Skeletal muscle satellite cell (primary cell): Measurements from ENCODE around the gene CA6.

ENCODE experiments used
- H3K27me3 ChIP-seq: 2 replicates; pipeline ENCODE4 v1.7.0; 2013; ENCODE audit warnings: low read length; ENCODE audit not compliant: control insufficient read depth, insufficient read depth
- H3K36me3 ChIP-seq: 2 replicates; pipeline ENCODE4 v1.7.0; 2013; ENCODE audit warnings: mild to moderate bottlenecking, control low read depth, low read length; ENCODE audit not compliant: insufficient read depth
- H3K4me1 ChIP-seq: 2 replicates; pipeline ENCODE4 v1.7.0; 2013; ENCODE audit warnings: low read length; ENCODE audit not compliant: control insufficient read depth, insufficient read depth
- H3K4me2 ChIP-seq: 2 replicates; pipeline ENCODE4 v1.7.0; 2013; ENCODE audit warnings: mild to moderate bottlenecking, low read length
- H3K4me3 ChIP-seq: 2 replicates; pipeline ENCODE4 v1.7.0; 2013; ENCODE audit warnings: low read length
- H3K9ac ChIP-seq: 2 replicates; pipeline ENCODE4 v1.7.0; 2013; ENCODE audit warnings: mild to moderate bottlenecking, low read depth, low read length, moderate library complexity
- H3K9me3 ChIP-seq: replicated peaks from 2 replicates; pipeline ENCODE4 v1.7.0; 2013; ENCODE audit warnings: mild to moderate bottlenecking, control low read depth, low read length

Gene CA6

GRCh38 chr1:8976896-8977450 is 31.3 kb downstream of the CA6 start:
- Histone ChIP-seq H3K27me3 (no peaks in the 10 kb centered on the region), H3K4me3 (no peak overlapping the region), H3K9ac (no peak overlapping the region), H3K9me3 (no peaks in the 10 kb centered on the region), H3K4me1 (no peaks in the 10 kb centered on the region), H3K4me2 (no peak overlapping the region), H3K36me3 (no peaks in the 10 kb centered on the region)

- H3K36me3 ChIP-seq, result no peaks in the 10 kb centered on the region
- peaks cover 4% of the 10 kb centered on the region for H3K4me1 ChIP-seq
- no peaks in the 10 kb centered on the region for H3K27me3 ChIP-seq
- H3K4me2 ChIP-seq, result no peak overlapping the region
- no peak overlapping the region for H3K9ac ChIP-seq
- no peaks in the 10 kb centered on the region for H3K9me3 ChIP-seq
- H3K4me3 ChIP-seq, result no peak overlapping the region
Observed at GRCh38 chr1:8980656-8981055, 35.0 kb downstream of the CA6 start.

GRCh38 chr1:8981169-8981568 is 35.5 kb downstream of the CA6 start:
- H3K4me2 ChIP-seq, result no peak overlapping the region
- no peaks in the 10 kb centered on the region for H3K9me3 ChIP-seq
- H3K4me3 ChIP-seq, result no peak overlapping the region
- no peak overlapping the region for H3K9ac ChIP-seq
- H3K27me3 ChIP-seq, result no peaks in the 10 kb centered on the region
- peaks cover 9% of the 10 kb centered on the region for H3K4me1 ChIP-seq
- no peaks in the 10 kb centered on the region for H3K36me3 ChIP-seq

- Histone ChIP-seq H3K9ac (no peak overlapping the region), H3K4me2 (no peak overlapping the region), H3K36me3 (no peaks in the 10 kb centered on the region), H3K4me3 (no peak overlapping the region), H3K9me3 (no peaks in the 10 kb centered on the region), H3K27me3 (no peaks in the 10 kb centered on the region), H3K4me1 (peaks cover 18% of the 10 kb centered on the region)
Observed at GRCh38 chr1:8984203-8984602, 38.5 kb downstream of the CA6 start.

- no peak overlapping the region for H3K9ac ChIP-seq
Observed at GRCh38 chr1:8984990-8985389, 39.3 kb downstream of the CA6 start.

GRCh38 chr1:8985915-8986813 is 40.5 kb downstream of the CA6 start:
- Histone ChIP-seq H3K4me3 (peak overlapping the region; percentile 3), H3K9ac (peak overlapping the region; percentile 35), H3K4me1 (peaks cover 18% of the 10 kb centered on the region)

More at GRCh38 chr1:8984990-8985389, 39.3 kb downstream of the CA6 start:
- H3K4me2 ChIP-seq, result no peak overlapping the region
- no peaks in the 10 kb centered on the region for H3K27me3 ChIP-seq
- no peaks in the 10 kb centered on the region for H3K9me3 ChIP-seq
- no peaks in the 10 kb centered on the region for H3K36me3 ChIP-seq
- no peak overlapping the region for H3K4me3 ChIP-seq
- H3K4me1 ChIP-seq, result peaks cover 18% of the 10 kb centered on the region

GRCh38 chr1:8986814-8987190 is 41.1 kb downstream of the CA6 start:
- H3K9me3 ChIP-seq, result no peaks in the 10 kb centered on the region

More at GRCh38 chr1:8985915-8986813, 40.5 kb downstream of the CA6 start:
- Histone ChIP-seq H3K36me3 (no peaks in the 10 kb centered on the region), H3K9me3 (no peaks in the 10 kb centered on the region), H3K4me2 (peak overlapping the region; percentile 53), H3K27me3 (peaks cover under 1% of the 10 kb centered on the region)

GRCh38 chr1:8987881-8988617 is 42.4 kb downstream of the CA6 start:
- H3K36me3 ChIP-seq, result no peaks in the 10 kb centered on the region
- H3K4me2 ChIP-seq, result no peak overlapping the region
- no peak overlapping the region for H3K4me3 ChIP-seq
- H3K4me1 ChIP-seq, result peaks cover 18% of the 10 kb centered on the region
- H3K27me3 ChIP-seq, result peaks cover 4% of the 10 kb centered on the region
- H3K9ac ChIP-seq, result peak overlapping the region; percentile 19
- H3K9me3 ChIP-seq, result no peaks in the 10 kb centered on the region

More at GRCh38 chr1:8986814-8987190, 41.1 kb downstream of the CA6 start:
- Histone ChIP-seq H3K27me3 (peaks cover 4% of the 10 kb centered on the region), H3K36me3 (no peaks in the 10 kb centered on the region), H3K4me2 (no peak overlapping the region), H3K9ac (no peak overlapping the region), H3K4me1 (peaks cover 18% of the 10 kb centered on the region), H3K4me3 (no peak overlapping the region)

GRCh38 chr1:8988618-8988967 is 42.9 kb downstream of the CA6 start:
- H3K4me3 ChIP-seq, result no peak overlapping the region
- peaks cover 18% of the 10 kb centered on the region for H3K4me1 ChIP-seq
- peaks cover 4% of the 10 kb centered on the region for H3K27me3 ChIP-seq
- no peak overlapping the region for H3K9ac ChIP-seq
- H3K4me2 ChIP-seq, result no peak overlapping the region
- H3K9me3 ChIP-seq, result no peaks in the 10 kb centered on the region
- H3K36me3 ChIP-seq, result no peaks in the 10 kb centered on the region

GRCh38 chr1:8989061-8989460 is 43.4 kb downstream of the CA6 start:
- H3K4me2 ChIP-seq, result no peak overlapping the region
- no peaks in the 10 kb centered on the region for H3K36me3 ChIP-seq
- H3K4me3 ChIP-seq, result no peak overlapping the region
- H3K9me3 ChIP-seq, result no peaks in the 10 kb centered on the region
- H3K9ac ChIP-seq, result no peak overlapping the region
- peaks cover 4% of the 10 kb centered on the region for H3K27me3 ChIP-seq
- peaks cover 18% of the 10 kb centered on the region for H3K4me1 ChIP-seq

- Histone ChIP-seq H3K36me3 (no peaks in the 10 kb centered on the region), H3K9me3 (no peaks in the 10 kb centered on the region), H3K4me1 (peaks cover 18% of the 10 kb centered on the region), H3K4me3 (no peak overlapping the region), H3K27me3 (peaks cover 4% of the 10 kb centered on the region), H3K4me2 (no peak overlapping the region), H3K9ac (no peak overlapping the region)
Observed at GRCh38 chr1:8989821-8990220, 44.2 kb downstream of the CA6 start.
